Measurements from ENCODE around the gene CSMD2. TPM values are rescaled to one million over a fixed set of nuclear protein-coding genes. Genes with fewer than 3 reads are reported as not detected.

Gene CSMD2
- total and polyA plus RNA-seq, 2 of the 4 experiments (the other 2 are of a cell fraction): under 0.01 to 0.36 TPM

DNA sequence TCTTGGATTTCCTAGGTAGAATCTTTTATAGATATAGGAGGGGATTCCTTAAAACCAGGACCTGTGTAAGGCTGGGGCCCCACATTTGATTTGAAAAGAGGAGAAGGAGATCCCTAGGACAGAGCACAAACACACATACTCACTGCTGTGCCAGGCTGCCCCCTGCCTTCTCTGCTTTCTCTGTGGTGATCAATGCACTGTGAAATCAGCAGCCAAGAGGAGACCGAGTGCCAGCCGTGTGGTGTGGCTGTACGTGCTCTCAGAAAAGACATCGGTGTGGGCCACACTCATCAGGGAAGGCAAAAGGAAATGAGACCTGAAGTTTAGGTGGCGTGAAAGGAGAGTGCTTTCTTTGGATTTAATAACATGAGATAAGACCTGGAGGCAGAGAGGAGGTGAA lies 498.4 kb downstream of the CSMD2 start:
- Histone ChIP-seq H3K27me3 (ENCODE audit: control insufficient read depth, insufficient read depth, low read length) (no peaks in the 10 kb centered on the region), H2BK20ac (ENCODE audit: low read depth, low read length) (no peak overlapping the region), H3K56ac (ENCODE audit: extremely low read depth, insufficient read depth, low read length) (no peak overlapping the region), H2BK120ac (ENCODE audit: low read depth, low read length) (no peak overlapping the region), H3K9me3 (ENCODE audit: control insufficient read depth, insufficient read depth, low read length) (peaks cover 4% of the 10 kb centered on the region; the same call in 1 of the 2 replicates), H3K4me2 (ENCODE audit: low read depth, low read length) (no peak overlapping the region), H3K4me1 (ENCODE audit: control insufficient read depth, insufficient read depth, low read length) (no peaks in the 10 kb centered on the region), H4K8ac (ENCODE audit: low read depth in 2 of 2, low read length in 2 of 2) (no peak overlapping the region), H3K14ac (replicated peaks; ENCODE audit: low read depth, low read length) (no peak overlapping the region), H4K20me1 (ENCODE audit: insufficient read depth, low read length) (no peaks in the 10 kb centered on the region), H2AK9ac (replicated peaks; ENCODE audit: low read depth, low read length, poor library complexity) (no peak overlapping the region), H2AK5ac (ENCODE audit: low read depth, low read length) (no peak overlapping the region), H4K5ac (ENCODE audit: low read depth, low read length) (no peak overlapping the region), H2AFZ (replicated peaks; ENCODE audit: low read length, poor library complexity) (no peak overlapping the region), H3K9ac (ENCODE audit: low read depth, low read length) (no peak overlapping the region), H2BK5ac (ENCODE audit: low read depth, low read length, poor library complexity, severe bottlenecking) (no peak overlapping the region), H3K4ac (ENCODE audit: low read depth, low read length) (no peak overlapping the region), H4K91ac (ENCODE audit: insufficient read depth, low read depth, low read length) (no peak overlapping the region), H3K18ac (ENCODE audit: low read depth, low read length) (no peak overlapping the region), H3K27ac (ENCODE audit: insufficient read depth, low read length) (no peak overlapping the region), H3K23ac (ENCODE audit: low read depth, low read length) (no peak overlapping the region), H3K79me1 (ENCODE audit: low read depth in 1 of 2, low read length in 2 of 2) (no peaks in the 10 kb centered on the region), H3K36me3 (ENCODE audit: control insufficient read depth, insufficient read depth, low read length) (no peaks in the 10 kb centered on the region), H2BK15ac (ENCODE audit: low read depth, low read length) (no peak overlapping the region), H3K4me3 (ENCODE audit: insufficient read depth, low read depth, low read length) (no peak overlapping the region), H3K9me1 (ENCODE audit: insufficient read depth, low read length) (no peaks in the 10 kb centered on the region)
- ChIA-PET CTCF (no interaction called here), POLR2A (ENCODE audit: unreplicated experiment) (no interaction called here)
- TF ChIP-seq NFE2L2 (IDR thresholded peaks at IDR 0.05; ENCODE audit: low read depth, low read length) (no peak), BHLHE40 (IDR thresholded peaks at IDR 0.05; ENCODE audit: low read depth, low read length) (no peak), MXI1 (IDR thresholded peaks at IDR 0.05; ENCODE audit: borderline replicate concordance, low read depth, low read length) (no peak), SMC3 (IDR thresholded peaks at IDR 0.05; ENCODE audit: low read depth, low read length) (no peak), POLR2A (IDR thresholded peaks at IDR 0.05; ENCODE audit: low read depth, low read length) (no peak), RFX5 (IDR thresholded peaks at IDR 0.05; ENCODE audit: low read depth, low read length) (no peak), MAFK (IDR thresholded peaks at IDR 0.05; ENCODE audit: low read depth, low read length) (no peak), RAD21 (IDR thresholded peaks at IDR 0.05; ENCODE audit: low read length) (no peak), CHD1 (IDR thresholded peaks at IDR 0.05; ENCODE audit: low read depth, low read length) (no peak), RCOR1 (IDR thresholded peaks at IDR 0.05; ENCODE audit: insufficient replicate concordance, low read length) (no peak), MAZ (IDR thresholded peaks at IDR 0.05; ENCODE audit: borderline replicate concordance, low read depth, low read length) (no peak), FOS (IDR thresholded peaks at IDR 0.05; ENCODE audit: low read depth, low read length) (no peak), USF2 (IDR thresholded peaks at IDR 0.05; ENCODE audit: low read depth, low read length) (no peak), ELK1 (IDR thresholded peaks at IDR 0.05; ENCODE audit: borderline replicate concordance, low read depth, low read length) (no peak), CEBPB (IDR thresholded peaks at IDR 0.05; ENCODE audit: low read depth, low read length) (no peak)
- TF ChIP-seq, protein P1, sequence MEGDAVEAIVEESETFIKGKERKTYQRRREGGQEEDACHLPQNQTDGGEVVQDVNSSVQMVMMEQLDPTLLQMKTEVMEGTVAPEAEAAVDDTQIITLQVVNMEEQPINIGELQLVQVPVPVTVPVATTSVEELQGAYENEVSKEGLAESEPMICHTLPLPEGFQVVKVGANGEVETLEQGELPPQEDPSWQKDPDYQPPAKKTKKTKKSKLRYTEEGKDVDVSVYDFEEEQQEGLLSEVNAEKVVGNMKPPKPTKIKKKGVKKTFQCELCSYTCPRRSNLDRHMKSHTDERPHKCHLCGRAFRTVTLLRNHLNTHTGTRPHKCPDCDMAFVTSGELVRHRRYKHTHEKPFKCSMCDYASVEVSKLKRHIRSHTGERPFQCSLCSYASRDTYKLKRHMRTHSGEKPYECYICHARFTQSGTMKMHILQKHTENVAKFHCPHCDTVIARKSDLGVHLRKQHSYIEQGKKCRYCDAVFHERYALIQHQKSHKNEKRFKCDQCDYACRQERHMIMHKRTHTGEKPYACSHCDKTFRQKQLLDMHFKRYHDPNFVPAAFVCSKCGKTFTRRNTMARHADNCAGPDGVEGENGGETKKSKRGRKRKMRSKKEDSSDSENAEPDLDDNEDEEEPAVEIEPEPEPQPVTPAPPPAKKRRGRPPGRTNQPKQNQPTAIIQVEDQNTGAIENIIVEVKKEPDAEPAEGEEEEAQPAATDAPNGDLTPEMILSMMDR (conservative IDR thresholded peaks at IDR 0.05; ENCODE audit: low read depth, low read length): no peak
- in situ Hi-C loops (cut with MboI; ENCODE audit: low sequenced_read_pairs) (no loop called here), intact Hi-C loops (cut with micrococcal nuclease) (no loop called here), dilution Hi-C loops (cut with HindIII; ENCODE audit: low sequenced_read_pairs, unreplicated experiment) (no loop called here)
- 74% methylated on average over 3 of the region's 5 CpGs; no CpG with 5 or more reads in 1 of the 2 experiments for WGBS, 2 experiments (ENCODE audit: extremely low coverage in 2 of 2, insufficient read length in 1 of 2)
- DNase-seq: no peak
- no TSS peak for BruUV-seq (replicated peaks)
- ATAC-seq (ENCODE audit: low read depth): no peak
